Measurements from ENCODE around the gene CRAMP1. TPM values are rescaled to one million over a fixed set of nuclear protein-coding genes. Genes with fewer than 3 reads are reported as not detected.

The CRAMP1 gene
- total RNA-seq, 1 experiment from 2014 or later, result 4.7 TPM

GRCh38 chr16:1626327-1626726 lies 14.2 kb downstream of the CRAMP1 start:
- no peak for DNase-seq (ENCODE audit: low read depth, low spot score)
- in situ Hi-C loops (cut with HindIII; ENCODE audit: low pct_unique_long_range_greater_than_20kb, low sequenced_read_pairs), result no loop called here

- no peak for DNase-seq (ENCODE audit: low read depth, low spot score)
- in situ Hi-C loops (cut with HindIII; ENCODE audit: low pct_unique_long_range_greater_than_20kb, low sequenced_read_pairs), result no loop called here
Observed at GRCh38 chr16:1626776-1627175, 14.6 kb downstream of the CRAMP1 start.

GRCh38 chr16:1630450-1631213 lies 18.5 kb downstream of the CRAMP1 start:
- in situ Hi-C loops (cut with HindIII; ENCODE audit: low pct_unique_long_range_greater_than_20kb, low sequenced_read_pairs), result no loop called here
- DNase-seq (ENCODE audit: low read depth, low spot score), result no peak

GRCh38 chr16:1631230-1631629 lies 19.1 kb downstream of the CRAMP1 start:
- no peak for DNase-seq (ENCODE audit: low read depth, low spot score)
- in situ Hi-C loops (cut with HindIII; ENCODE audit: low pct_unique_long_range_greater_than_20kb, low sequenced_read_pairs), result no loop called here

- no peak for DNase-seq (ENCODE audit: low read depth, low spot score)
- in situ Hi-C loops (cut with HindIII; ENCODE audit: low pct_unique_long_range_greater_than_20kb, low sequenced_read_pairs), result no loop called here
Observed at GRCh38 chr16:1631931-1632637, 19.9 kb downstream of the CRAMP1 start.

GRCh38 chr16:1632638-1632970 lies 20.4 kb downstream of the CRAMP1 start:
- in situ Hi-C loops (cut with HindIII; ENCODE audit: low pct_unique_long_range_greater_than_20kb, low sequenced_read_pairs), result no loop called here
- DNase-seq (ENCODE audit: low read depth, low spot score), result no peak

GRCh38 chr16:1633310-1633709 lies 21.1 kb downstream of the CRAMP1 start:
- in situ Hi-C loops (cut with HindIII; ENCODE audit: low pct_unique_long_range_greater_than_20kb, low sequenced_read_pairs), result no loop called here
- DNase-seq (ENCODE audit: low read depth, low spot score), result no peak

- in situ Hi-C loops (cut with HindIII; ENCODE audit: low pct_unique_long_range_greater_than_20kb, low sequenced_read_pairs), result no loop called here
- DNase-seq (ENCODE audit: low read depth, low spot score), result no peak
Observed at GRCh38 chr16:1634541-1634940, 22.4 kb downstream of the CRAMP1 start.

- in situ Hi-C loops (cut with HindIII; ENCODE audit: low pct_unique_long_range_greater_than_20kb, low sequenced_read_pairs), result no loop called here
- DNase-seq (ENCODE audit: low read depth, low spot score), result no peak
Observed at GRCh38 chr16:1635070-1635469, 22.9 kb downstream of the CRAMP1 start.

- in situ Hi-C loops (cut with HindIII; ENCODE audit: low pct_unique_long_range_greater_than_20kb, low sequenced_read_pairs), result no loop called here
- no peak for DNase-seq (ENCODE audit: low read depth, low spot score)
Observed at GRCh38 chr16:1637526-1637925, 25.4 kb downstream of the CRAMP1 start.

GRCh38 chr16:1638757-1639156 lies 26.6 kb downstream of the CRAMP1 start:
- in situ Hi-C loops (cut with HindIII; ENCODE audit: low pct_unique_long_range_greater_than_20kb, low sequenced_read_pairs), result no loop called here
- no peak for DNase-seq (ENCODE audit: low read depth, low spot score)

- peak; percentile 16 for DNase-seq (ENCODE audit: low read depth, low spot score)
- in situ Hi-C loops (cut with HindIII; ENCODE audit: low pct_unique_long_range_greater_than_20kb, low sequenced_read_pairs), result no loop called here
Observed at GRCh38 chr16:1639282-1639681, 27.1 kb downstream of the CRAMP1 start.

- in situ Hi-C loops (cut with HindIII; ENCODE audit: low pct_unique_long_range_greater_than_20kb, low sequenced_read_pairs), result no loop called here
- no peak for DNase-seq (ENCODE audit: low read depth, low spot score)
Observed at GRCh38 chr16:1639860-1640259, 27.7 kb downstream of the CRAMP1 start.

GRCh38 chr16:1640261-1640941 lies 28.2 kb downstream of the CRAMP1 start:
- DNase-seq (ENCODE audit: low read depth, low spot score), result no peak
- in situ Hi-C loops (cut with HindIII; ENCODE audit: low pct_unique_long_range_greater_than_20kb, low sequenced_read_pairs), result no loop called here

- in situ Hi-C loops (cut with HindIII; ENCODE audit: low pct_unique_long_range_greater_than_20kb, low sequenced_read_pairs), result no loop called here
- no peak for DNase-seq (ENCODE audit: low read depth, low spot score)
Observed at GRCh38 chr16:1641261-1641660, 29.1 kb downstream of the CRAMP1 start.

GRCh38 chr16:1642148-1642547 lies 30.0 kb downstream of the CRAMP1 start:
- in situ Hi-C loops (cut with HindIII; ENCODE audit: low pct_unique_long_range_greater_than_20kb, low sequenced_read_pairs), result no loop called here
- DNase-seq (ENCODE audit: low read depth, low spot score), result no peak

GRCh38 chr16:1642753-1643152 lies 30.6 kb downstream of the CRAMP1 start:
- in situ Hi-C loops (cut with HindIII; ENCODE audit: low pct_unique_long_range_greater_than_20kb, low sequenced_read_pairs), result no loop called here
- no peak for DNase-seq (ENCODE audit: low read depth, low spot score)

- in situ Hi-C loops (cut with HindIII; ENCODE audit: low pct_unique_long_range_greater_than_20kb, low sequenced_read_pairs), result no loop called here
- no peak for DNase-seq (ENCODE audit: low read depth, low spot score)
Observed at GRCh38 chr16:1643521-1643920, 31.4 kb downstream of the CRAMP1 start.

Data from SK-MEL-5 (cell line).